ENCODE results near the gene GUCD1. TPM values are rescaled to one million over a fixed set of nuclear protein-coding genes. Genes with fewer than 3 reads are reported as not detected.
A peak's percentile ranks its signal among the peaks of the same experiment; 100 is the strongest.

The GUCD1 gene
- total and polyA plus RNA-seq, 12 donors, result 97.0 to 273 (median 168) TPM

DNA sequence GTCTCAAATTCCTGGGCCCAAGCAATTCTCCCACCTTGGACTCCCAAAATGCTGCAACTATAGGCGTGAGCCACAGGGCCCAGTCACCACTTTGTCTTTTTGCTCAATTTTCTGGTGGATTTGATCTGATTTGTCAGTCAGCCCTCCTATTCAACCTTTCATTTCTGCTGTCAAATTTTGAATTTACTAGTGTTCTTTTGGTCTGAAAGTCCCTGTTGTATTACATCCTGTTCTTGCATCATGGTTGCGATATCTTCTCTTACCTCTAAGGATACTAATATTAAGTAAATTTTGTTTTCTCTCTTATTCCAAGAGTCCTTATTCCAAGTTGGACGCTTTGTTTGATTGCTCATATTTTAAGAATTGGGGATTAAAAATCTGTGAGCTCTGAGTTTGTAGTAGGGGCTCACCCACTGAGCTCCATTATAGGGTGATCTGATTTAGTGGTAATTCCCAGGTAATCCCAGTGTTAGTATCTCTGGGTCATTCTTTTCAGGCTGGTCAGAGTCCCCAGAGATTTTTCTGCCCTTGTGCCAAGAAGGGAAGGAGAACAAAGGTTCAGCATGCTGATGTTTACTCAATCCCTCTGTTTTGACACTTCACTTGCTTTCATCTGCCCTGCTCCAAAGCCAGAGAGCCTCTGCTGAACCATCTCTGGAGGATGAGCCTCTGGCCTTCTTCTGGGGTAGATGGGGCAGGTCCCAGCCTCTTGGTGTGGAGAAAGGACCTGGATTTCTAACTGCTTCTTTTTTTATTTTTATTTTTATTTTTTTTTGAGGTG lies 49.8 kb downstream of the GUCD1 start:
- WGBS, 2 donors, result 94 to 98% methylated on average over 3 of the region's 3 CpGs
- Histone ChIP-seq H3K36me3 (no peaks in the 10 kb centered on the region), H3K4me3 (no peak overlapping the region), H3K9me3 (no peaks in the 10 kb centered on the region), H3K4me1 (peaks cover 0 to 51% (median 15%) of the 10 kb centered on the region in 9 donors), H3K27ac (no peak overlapping the region), H3K27me3 (no peaks in the 10 kb centered on the region)
- TF ChIP-seq, protein P1, sequence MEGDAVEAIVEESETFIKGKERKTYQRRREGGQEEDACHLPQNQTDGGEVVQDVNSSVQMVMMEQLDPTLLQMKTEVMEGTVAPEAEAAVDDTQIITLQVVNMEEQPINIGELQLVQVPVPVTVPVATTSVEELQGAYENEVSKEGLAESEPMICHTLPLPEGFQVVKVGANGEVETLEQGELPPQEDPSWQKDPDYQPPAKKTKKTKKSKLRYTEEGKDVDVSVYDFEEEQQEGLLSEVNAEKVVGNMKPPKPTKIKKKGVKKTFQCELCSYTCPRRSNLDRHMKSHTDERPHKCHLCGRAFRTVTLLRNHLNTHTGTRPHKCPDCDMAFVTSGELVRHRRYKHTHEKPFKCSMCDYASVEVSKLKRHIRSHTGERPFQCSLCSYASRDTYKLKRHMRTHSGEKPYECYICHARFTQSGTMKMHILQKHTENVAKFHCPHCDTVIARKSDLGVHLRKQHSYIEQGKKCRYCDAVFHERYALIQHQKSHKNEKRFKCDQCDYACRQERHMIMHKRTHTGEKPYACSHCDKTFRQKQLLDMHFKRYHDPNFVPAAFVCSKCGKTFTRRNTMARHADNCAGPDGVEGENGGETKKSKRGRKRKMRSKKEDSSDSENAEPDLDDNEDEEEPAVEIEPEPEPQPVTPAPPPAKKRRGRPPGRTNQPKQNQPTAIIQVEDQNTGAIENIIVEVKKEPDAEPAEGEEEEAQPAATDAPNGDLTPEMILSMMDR (IDR thresholded peaks at IDR 0.05), result no peak
- ATAC-seq (no peak), DNase-seq (no peak)
- intact Hi-C loops (cut with DNase I), result loop anchor here in 9 of 10 donors (2.0 to 10.0 kb wide), 5 partner anchors 70 to 183 kb away; no protein-coding TSS in a partner anchor

DNA sequence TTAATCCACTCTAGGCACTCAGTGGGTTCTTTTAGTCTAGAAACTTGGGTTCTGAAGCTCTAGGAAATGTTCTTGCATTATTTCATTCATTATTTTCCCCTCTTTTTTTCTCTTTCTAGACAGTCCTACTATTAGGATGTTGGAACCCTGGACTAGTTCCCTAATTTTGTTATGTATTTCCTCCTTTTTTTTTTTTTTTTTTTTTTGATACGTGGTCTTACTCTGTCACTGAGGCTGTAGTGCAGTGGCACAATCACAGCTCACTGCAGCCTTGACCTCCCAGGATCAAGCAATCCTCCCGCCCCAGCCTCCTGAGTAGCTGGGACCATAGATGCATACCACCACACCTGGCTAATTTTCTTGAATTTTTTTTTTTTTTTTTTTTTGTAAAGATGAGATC lies 50.4 kb downstream of the GUCD1 start:
- TF ChIP-seq, protein P1 (IDR thresholded peaks at IDR 0.05), result no peak
- WGBS, 2 donors, result 93 to 95% methylated on average over 2 of the region's 2 CpGs

DNA sequence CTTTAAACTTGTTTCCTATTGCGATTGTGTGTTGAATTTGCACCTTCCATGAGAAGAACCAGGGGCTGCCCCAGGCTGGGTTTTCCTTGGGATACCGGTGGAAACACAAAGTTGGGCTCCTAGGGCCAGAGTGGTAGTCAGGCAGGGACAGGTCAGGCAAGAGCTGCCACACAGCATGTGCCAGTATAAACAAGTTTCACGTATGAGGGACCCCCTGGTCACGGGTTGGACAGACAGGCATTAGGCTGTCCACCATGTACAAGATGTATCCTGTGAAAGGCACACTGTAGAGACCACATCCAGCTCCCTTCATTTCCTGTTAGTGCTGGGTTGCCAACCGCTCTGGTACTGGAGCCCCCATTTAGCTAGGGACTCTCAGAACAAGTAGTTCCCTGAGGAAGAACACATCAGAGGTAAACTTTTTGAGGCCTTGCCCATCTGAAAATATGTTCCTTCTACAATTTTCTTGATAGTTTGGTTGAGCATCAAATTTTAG lies 51.0 kb downstream of the GUCD1 start:
- DNase-seq (no peak), ATAC-seq (no peak)
- peak overlapping the region in 1 of 10 donors; percentile 48 for H3K27ac ChIP-seq
- no peaks in the 10 kb centered on the region for H3K36me3 ChIP-seq
- intact Hi-C loops (cut with DNase I), result loop anchor here in 9 of 10 donors (2.0 to 10.0 kb wide), 5 partner anchors 69 to 182 kb away; no protein-coding TSS in a partner anchor
- no peaks in the 10 kb centered on the region for H3K27me3 ChIP-seq
- H3K4me1 ChIP-seq, result peaks cover 0 to 45% (median 13%) of the 10 kb centered on the region in 9 donors
- 88 to 95% methylated on average over 5 of the region's 5 CpGs for WGBS, 2 donors
- TF ChIP-seq, protein P1 (IDR thresholded peaks at IDR 0.05), result no peak
- H3K9me3 ChIP-seq, result no peaks in the 10 kb centered on the region
- H3K4me3 ChIP-seq, result no peak overlapping the region

More for the DNA sequence above, 50.4 kb downstream of the GUCD1 start:
- H3K4me3 ChIP-seq, result no peak overlapping the region
- DNase-seq (no peak), ATAC-seq (no peak)
- H3K27me3 ChIP-seq, result no peaks in the 10 kb centered on the region
- intact Hi-C loops (cut with DNase I), result loop anchor here in 9 of 10 donors (2.0 to 10.0 kb wide), 5 partner anchors 70 to 182 kb away; no protein-coding TSS in a partner anchor
- H3K4me1 ChIP-seq, result peaks cover 0 to 45% (median 13%) of the 10 kb centered on the region in 9 donors
- H3K36me3 ChIP-seq, result no peaks in the 10 kb centered on the region
- no peak overlapping the region for H3K27ac ChIP-seq
- H3K9me3 ChIP-seq, result no peaks in the 10 kb centered on the region

DNA sequence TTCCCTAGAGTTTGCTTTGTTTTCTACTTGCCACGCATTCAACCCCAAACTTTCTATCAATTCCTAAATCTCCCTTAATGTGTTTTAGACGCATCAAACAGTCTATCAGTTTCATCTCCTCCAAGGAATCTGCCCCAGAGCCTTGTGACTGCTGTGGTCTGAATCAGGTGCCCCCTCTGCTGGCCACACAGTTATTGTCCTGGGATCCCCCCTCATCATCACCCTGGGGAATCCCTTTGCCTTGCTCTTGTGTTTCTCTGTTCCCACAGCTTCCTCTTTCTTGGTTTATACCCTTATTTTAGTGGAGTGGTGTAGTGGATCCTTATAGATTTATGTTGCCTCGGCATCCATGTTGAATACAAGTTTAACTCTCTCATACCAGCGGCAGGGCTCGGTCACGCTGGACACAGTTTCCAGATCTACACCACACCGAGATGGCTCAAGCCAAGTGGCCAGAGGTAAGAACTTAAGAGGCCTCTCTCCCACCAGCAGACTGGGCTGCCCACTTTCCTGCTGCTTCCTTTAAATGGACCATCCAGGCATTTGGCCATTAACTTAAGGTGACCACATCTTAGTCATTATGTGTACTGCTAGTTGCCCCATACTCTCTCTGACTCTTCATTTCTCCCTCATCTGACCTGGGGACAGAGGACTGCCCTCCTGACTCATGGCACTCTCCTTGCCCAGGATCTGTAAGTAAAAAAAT lies 51.6 kb downstream of the GUCD1 start:
- 73 to 79% methylated on average over 7 of the region's 7 CpGs for WGBS, 2 donors
- H3K36me3 ChIP-seq, result no peaks in the 10 kb centered on the region
- H3K4me1 ChIP-seq, result peaks cover 0 to 47% (median 13%) of the 10 kb centered on the region in 9 donors
- TF ChIP-seq, protein P1 (IDR thresholded peaks at IDR 0.05), result peak; percentile 38 to 78 (median 69)
- intact Hi-C loops (cut with DNase I), result loop anchor here in 9 of 10 donors (5.0 to 10.0 kb wide), 4 partner anchors 68 to 181 kb away; no protein-coding TSS in a partner anchor
- peak overlapping the region in 1 of 10 donors; percentile 48 for H3K27ac ChIP-seq
- H3K4me3 ChIP-seq, result no peak overlapping the region
- no peaks in the 10 kb centered on the region for H3K27me3 ChIP-seq
- ATAC-seq (peak; percentile 63 to 86 (median 74)), DNase-seq (peak; percentile 65 to 68)
- no peaks in the 10 kb centered on the region for H3K9me3 ChIP-seq

Data from heart right ventricle (tissue), 16 donors.